HCT116 (cell line): ENCODE data around the gene SLC44A4.
"Not testable (repeated sequence)": the region's sequence is repeated elsewhere in the genome, so short reads cannot be mapped to it uniquely, and the experiment has no call there.

Source experiments
- CEBPB ChIP-seq: IDR thresholded peaks from 2 replicates; pipeline ENCODE4 v1.6.1; 2012; ENCODE audit warnings: low read depth
- JUND ChIP-seq: IDR thresholded peaks from 2 replicates; pipeline ENCODE4 v1.6.1; 2012
- POLR2A ChIP-seq: IDR thresholded peaks from 2 replicates; pipeline ENCODE4 v1.7.0; 2011; ENCODE audit warnings: borderline replicate concordance; ENCODE audit not compliant: insufficient read depth, insufficient read length; ENCODE audit errors: extremely low read depth
- POLR2AphosphoS5 ChIP-seq: IDR thresholded peaks from 2 replicates; pipeline ENCODE4 v1.6.1; 2011; ENCODE audit warnings: mild to moderate bottlenecking, low read depth, low read length, moderate library complexity
- TCF7L2 ChIP-seq: IDR thresholded peaks from 2 replicates; pipeline ENCODE4 v1.7.0; 2011; ENCODE audit warnings: borderline replicate concordance, inconsistent platforms; ENCODE audit not compliant: insufficient read depth, insufficient read length; ENCODE audit errors: extremely low read depth
- ZNF274 ChIP-seq: fragments of 200-500 bp; sonication (Bioruptor generic); IDR thresholded peaks from 2 replicates; pipeline ENCODE4 v1.6.1; 2014; ENCODE audit warnings: mild to moderate bottlenecking, low read depth, low read length, inconsistent platforms
- TF ChIP-seq, protein P1 (sequence below), 3 experiments: fragments of 200-600 bp in 1 of 3; sonication (generic) in 1 of 3; IDR thresholded peaks in 2 of 3; conservative IDR thresholded peaks in 1 of 3; 2 replicates each; pipeline ENCODE4 v1.5.1; 2012 to 2017; ENCODE audit warnings: low read depth in 2 of 3, low read length in 2 of 3, antibody characterized with exemption in 1 of 3, borderline replicate concordance in 1 of 3, control low read depth in 1 of 3, mild to moderate bottlenecking in 1 of 3, mixed read lengths in 1 of 3, mixed run types in 1 of 3, moderate library complexity in 1 of 3; ENCODE audit not compliant: insufficient read depth in 1 of 3

DNA sequence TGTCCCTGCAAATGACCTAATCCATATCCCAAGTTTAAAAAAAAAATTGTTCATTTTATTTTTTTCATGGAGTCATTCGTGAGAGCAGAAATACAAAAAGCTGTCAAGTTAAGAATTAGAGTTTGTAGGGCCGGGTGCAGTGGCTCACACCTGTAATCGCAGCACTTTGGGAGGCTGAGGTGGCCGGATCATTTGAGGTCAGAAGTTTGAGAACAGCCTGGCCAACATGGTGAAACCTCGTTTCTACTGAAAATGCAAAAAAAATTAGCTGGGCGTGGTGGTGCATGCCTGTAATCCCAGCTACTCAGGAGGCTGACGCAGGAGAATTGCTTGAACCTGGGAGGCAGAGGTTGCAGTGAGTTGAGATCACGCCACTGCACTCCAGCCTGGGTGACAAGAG is 27.9 kb upstream of the SLC44A4 start:
- TF ChIP-seq, protein P1, sequence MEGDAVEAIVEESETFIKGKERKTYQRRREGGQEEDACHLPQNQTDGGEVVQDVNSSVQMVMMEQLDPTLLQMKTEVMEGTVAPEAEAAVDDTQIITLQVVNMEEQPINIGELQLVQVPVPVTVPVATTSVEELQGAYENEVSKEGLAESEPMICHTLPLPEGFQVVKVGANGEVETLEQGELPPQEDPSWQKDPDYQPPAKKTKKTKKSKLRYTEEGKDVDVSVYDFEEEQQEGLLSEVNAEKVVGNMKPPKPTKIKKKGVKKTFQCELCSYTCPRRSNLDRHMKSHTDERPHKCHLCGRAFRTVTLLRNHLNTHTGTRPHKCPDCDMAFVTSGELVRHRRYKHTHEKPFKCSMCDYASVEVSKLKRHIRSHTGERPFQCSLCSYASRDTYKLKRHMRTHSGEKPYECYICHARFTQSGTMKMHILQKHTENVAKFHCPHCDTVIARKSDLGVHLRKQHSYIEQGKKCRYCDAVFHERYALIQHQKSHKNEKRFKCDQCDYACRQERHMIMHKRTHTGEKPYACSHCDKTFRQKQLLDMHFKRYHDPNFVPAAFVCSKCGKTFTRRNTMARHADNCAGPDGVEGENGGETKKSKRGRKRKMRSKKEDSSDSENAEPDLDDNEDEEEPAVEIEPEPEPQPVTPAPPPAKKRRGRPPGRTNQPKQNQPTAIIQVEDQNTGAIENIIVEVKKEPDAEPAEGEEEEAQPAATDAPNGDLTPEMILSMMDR (IDR thresholded peaks at IDR 0.05 in 2 of 3, conservative IDR thresholded peaks at IDR 0.05 in 1 of 3; ENCODE audit: borderline replicate concordance in 1 of 3, insufficient read depth in 1 of 3, low read depth in 2 of 3, low read length in 2 of 3) = not testable (repeated sequence)
- TF ChIP-seq ZNF274, POLR2AphosphoS5, POLR2A, JUND, CEBPB, TCF7L2: not testable (repeated sequence)
